HG03558 (cell line): ENCODE measurements around the gene CLDN14.
"Not testable (repeated sequence)": the region's sequence is repeated elsewhere in the genome, so short reads cannot be mapped to it uniquely, and the experiment has no call there.

Experiments
- ATAC-seq: cut with Tn5 transposase; IDR thresholded peaks from one replicate; pipeline ENCODE4 v1.9.1; 2021; ENCODE audit warnings: moderate number of reproducible peaks; ENCODE audit not compliant: unreplicated experiment; ENCODE audit errors: extremely low read depth

Gene CLDN14

DNA sequence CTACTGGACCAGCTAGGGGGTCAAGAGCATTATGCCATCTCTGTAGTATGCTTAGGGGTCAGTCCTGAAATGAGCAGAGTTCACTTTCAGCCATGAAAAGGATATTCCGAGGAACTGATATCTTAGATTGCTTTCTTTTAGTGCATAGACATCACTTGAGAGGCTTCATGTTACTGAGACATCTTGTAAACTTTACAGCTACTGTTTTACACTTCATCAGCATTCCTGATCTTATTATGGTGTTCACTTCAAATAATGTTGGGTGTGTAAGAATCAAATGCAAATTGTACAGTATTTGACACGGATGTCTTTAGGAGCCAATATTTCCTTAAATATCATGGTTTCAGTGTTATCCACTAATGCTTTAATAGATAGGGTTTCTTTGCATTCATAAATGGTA, 22.4 kb upstream of the CLDN14 start:
- no peak for ATAC-seq

DNA sequence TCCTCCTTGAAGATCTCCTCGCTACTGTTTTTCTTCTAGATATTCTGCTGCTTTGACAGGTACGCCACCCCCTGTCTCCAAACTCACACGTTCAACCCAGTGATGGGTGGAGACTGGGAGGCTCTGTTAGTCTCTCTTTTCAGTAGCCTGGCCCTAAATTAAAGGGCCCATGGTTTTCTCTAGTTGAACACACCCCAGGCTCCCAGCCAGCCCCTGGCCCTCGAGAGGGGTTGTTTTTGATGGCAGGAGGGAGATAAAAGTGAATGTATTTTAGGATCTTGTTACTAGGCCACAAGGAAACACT, 21.6 kb upstream of the CLDN14 start:
- no peak for ATAC-seq

DNA sequence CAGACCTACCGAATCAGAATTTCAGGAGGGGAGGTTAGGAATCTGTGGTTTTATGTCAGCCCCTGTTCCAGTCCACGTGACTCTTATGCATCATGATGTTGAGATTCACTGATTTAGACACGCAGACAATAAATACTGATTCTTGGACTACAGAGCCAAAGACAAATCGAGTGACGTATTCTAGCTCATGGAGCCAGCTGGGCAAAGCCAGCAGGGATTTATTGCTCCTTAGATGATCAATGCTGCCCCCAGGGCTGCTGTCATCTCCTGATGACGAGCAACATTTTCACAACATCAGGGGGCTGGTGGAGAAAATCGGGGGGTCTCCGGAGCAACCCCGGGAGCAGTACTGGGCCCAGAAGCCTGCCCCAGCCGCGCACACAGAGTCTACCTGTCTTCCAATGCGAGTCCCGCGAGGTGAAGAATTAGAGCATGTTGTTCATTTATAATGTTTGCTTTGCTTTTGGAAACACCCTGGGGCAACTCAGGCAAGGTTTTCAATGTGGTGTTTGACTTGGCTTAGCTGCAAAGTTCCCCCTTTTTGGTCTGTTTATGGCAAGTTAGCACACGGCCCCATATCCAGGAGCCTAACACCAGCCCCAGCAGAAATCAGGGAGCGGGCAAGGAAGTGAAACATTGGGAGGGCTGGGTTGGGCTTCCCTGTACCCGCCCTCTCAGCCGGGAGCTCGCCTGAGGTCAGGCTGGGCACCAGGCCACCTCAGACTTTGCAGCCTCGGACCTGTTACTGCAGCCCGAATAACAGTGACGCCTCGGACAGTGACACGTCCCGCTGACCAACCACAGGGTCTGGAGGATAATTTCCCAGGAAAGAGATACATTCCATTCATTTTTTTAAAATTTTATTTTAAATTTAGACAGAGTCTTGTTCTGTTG, 19.9 kb upstream of the CLDN14 start:
- no peak for ATAC-seq

DNA sequence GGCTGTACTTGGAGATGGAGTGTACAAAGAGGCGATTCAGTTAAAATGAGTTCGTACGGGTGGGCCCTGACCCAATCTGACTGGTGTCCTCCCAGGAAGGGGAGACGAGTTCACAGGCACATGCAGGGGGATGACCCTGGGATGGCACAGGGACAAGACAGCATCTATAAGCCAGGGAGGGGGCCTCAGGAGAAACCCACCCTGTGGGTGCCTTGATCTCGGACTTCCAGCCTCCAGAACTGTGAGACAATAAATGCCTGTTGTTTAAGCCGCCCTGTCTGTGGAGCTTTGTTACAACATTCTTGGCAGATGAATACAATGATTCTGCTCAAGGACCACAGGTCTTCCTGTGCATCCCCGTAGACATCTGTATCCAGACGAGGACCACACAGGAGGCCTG, 14.6 kb upstream of the CLDN14 start:
- ATAC-seq = no peak

DNA sequence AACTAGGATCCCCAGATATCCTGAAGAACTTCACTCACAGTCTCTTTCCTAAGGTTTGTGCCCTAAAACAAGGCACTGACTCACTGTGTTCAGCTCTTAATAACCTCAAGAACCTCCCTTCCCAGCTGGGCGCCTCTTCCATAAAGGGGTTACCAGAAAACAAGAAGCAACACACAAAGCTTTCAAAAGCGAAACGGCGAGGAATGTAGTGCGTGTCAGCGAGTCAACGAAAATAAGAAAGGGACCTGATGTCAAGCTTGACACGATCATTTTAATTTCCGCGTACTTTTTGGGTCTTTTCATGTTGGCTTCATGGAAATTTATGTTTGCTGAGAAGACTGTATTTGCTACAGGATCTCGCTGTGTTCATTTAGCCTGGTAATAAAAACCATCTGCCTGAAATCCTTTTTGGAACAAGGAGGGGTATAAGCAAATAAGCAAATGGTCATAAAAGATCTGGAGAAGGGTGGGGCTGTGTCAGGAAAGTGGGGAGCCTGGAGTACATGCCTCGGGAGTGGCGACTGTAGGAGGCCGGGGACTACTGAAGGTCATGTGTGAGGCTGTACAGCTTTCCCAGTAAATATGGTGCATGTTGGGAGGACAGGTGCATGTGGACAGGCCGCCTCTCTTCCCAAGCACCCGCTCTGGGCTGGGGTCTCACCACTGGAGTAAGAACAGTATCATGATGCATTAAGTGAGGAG, 11.4 kb upstream of the CLDN14 start:
- no peak for ATAC-seq

DNA sequence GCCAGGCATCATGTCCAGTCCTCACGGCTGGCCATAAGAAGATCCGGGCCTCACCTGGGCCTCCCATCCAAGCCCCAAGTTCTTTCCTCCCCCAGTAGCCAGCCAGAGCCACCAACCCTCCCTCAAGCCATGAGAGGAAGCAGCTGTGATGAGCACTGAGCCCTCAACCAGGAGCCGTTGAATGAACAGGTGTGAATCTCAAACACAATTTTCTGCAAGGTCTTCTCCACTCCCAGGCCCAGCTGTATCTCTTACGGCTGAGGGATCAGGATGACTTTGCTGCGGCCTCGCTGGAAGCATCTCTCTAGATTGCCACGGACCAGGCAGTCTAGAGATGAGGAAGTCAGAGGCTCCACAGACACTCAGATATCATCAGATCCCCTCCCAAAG, 9.8 kb upstream of the CLDN14 start:
- ATAC-seq = no peak

DNA sequence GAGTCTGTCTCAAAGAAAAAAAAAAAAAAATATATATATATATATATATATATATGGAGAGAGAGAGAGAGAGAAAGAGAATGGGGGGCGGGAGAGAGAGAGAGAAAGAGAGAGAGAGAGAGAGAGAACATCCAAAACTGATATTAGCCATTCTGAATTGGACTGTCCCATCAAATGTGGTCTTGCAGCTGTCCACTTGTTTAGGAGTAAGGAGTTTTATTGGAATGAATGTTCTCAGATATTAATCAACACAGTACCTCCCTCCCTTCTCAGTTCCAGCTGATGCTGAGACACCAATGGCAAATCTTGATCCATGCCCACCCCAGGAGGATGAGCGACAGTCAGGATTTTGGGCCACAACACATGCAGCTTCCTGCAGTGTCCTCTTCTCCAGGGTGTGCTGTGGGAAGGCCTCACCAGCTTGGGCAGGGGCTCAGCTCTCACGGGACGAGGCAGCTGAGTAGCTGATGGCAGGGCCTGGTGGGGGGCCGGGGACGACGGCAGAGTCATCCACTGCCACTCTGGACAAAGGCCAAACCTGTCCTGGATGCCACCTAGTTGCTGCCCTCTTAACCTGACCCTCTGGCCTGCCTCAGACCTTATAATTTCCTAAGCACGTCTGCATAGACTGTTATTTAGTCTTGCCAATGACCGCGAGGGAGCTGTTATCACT, 9.3 kb upstream of the CLDN14 start:
- no peak for ATAC-seq

DNA sequence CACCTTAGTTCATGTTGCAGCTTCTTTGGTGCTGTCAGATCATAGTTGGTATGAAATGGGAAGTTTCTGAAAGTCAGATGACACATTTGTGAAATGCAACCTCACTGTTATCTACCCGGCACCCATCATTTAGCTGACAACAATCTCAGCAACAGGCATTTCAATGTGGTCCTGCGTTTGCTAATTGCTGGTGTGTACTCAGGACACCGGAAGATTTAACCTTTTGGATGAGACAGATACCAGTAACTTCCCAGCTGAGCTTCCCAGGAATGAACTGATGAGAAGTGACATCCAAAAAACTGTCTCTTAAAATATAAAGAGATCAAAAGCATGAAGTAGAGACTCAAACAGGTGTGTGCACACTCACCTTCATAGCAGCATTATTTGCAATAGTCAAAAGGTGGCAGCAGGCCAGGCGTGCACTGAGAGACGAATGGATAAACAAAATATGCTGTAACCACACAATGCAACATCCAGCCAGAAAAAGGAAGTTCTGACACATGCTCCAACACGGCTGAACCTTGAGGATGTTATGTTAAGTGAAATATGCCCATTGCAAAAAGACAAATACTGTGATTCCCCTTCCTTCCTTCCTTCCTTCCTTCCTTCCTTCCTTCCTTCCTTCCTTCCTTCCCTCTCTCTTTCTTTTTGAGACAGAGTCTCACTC, 7.9 kb upstream of the CLDN14 start:
- ATAC-seq = no peak

DNA sequence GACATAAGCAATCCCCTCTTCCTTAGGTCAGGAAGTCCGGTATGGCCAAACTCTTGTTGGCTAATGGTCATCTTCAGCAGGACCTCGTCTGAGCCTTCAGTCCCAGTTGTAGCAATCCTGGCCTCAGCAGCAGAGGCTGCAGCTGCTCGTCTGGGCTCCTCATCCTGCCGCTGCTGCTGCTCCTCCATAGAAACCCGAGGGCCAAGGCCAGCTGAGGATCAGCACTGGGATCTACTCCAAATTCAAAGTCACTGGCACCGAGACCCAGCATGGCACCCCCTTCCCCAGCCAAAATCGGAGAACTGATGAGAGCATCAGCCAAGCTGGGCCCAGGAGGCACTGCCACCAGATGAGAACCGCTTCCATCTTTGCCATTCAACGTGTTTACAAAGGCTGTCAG, 6.3 kb upstream of the CLDN14 start:
- no peak for ATAC-seq

DNA sequence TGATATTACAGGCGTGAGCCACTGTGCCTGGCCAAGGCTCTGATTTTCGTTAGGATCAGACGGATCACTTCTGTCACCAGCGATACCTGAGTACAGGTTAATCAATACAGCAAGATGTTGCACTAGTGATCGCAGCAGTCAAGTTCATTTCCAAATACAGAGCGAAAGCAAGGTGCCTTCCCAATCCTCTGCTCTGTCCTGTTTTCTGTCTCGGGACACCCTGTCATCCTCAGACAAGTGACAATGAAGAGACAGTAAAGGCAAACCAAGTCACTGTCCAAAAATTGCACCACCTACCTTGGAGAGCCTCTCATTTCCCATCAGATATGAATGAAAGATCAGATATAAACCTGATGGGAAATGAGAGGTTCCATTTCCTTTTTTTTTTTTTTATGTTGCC, 5.6 kb upstream of the CLDN14 start:
- no peak for ATAC-seq

DNA sequence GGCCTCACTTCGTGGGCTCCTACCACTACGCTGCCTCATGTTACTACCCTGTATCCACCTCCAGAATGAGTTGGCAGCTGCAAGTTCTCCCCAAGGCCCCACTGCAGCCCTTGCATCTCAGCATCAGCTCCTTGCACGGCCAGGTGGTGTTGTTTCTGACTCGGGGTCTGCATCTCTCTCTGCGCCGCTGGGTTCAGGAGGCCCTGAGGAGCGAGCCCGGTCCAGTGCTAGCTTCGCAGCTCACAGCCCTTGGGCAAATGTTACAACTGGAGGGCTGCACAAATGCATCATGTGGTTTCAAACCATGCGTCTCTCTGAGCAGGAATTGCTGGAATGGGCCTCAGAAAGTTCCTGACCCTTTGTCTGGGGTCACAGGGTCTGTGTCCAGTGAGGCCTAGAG, 3.2 kb upstream of the CLDN14 start:
- ATAC-seq = no peak

DNA sequence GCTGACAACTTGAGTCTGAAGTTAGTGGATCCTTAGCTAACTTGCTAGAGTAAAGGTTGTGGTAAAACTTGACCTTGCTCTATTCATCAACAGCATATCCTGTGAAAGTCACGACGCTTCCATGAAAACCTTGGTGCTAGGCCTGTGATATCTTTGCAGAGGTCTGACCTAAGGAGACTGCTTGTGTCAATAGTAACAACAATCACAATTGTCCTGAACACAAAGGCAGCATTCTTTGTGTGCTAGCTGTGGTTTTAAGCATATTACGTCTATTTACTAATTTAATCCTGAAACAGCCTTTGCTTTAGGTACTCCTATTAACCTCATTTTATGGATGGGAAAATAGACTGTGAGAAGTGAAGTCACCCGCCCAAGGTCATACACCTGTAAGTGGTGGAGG, 2.8 kb upstream of the CLDN14 start:
- ATAC-seq = no peak

DNA sequence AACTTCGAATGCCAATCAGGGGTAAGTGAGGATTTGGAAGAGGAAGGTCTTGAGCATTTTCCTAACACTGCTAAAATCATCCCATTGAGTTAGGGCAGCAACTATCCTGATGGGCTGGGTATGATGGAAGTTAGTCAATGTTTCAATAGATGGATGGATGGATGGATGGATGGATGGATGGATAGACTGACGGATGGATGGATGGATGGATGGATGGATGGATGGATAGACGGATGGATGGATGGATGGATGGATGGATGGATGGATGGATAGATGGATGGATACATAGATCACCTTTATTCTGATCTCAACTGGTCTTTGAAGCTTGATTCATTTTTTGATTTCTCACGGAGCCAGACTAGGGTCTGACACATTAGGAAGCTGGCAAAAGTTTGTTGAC, 2.3 kb upstream of the CLDN14 start:
- no peak for ATAC-seq

DNA sequence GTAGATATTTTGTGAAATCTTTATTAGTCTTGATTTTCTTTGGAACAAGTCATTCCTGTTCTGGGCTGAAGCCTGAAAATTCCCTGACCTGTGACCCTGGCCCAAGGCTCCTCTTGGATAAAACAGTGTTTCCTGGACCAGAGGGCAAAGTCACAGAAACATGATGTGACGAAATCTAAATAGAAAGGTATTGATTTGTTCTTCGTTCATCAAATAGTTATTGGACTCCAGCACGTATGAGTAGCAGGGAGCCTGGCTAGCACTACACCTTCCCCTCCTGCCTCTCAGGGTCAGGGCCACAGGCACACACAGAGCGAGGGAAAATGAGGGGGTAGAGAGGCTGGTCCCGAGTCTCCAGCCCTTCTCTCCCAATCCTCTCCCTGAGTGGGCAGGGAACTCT, 1.7 kb upstream of the CLDN14 start:
- no peak for ATAC-seq

DNA sequence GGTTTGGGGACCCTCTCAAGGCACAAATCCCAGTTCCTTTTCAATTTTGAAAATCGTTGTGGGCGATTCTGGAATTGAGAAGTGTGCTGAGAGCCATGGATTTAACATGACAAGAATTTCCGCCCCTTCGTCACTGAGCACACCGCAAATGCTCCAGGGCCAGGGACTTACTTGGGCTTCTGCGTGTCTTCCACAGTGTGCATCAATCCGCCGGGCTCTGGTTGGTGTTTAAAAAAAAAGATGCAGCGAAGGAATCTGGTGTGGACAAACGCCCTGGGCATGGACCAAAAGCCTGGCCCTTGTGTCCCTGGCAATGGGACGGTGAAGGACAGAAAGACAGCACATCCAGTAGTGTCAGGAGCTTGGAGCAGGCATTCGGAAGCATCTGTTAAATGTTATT, 696 bp upstream of the CLDN14 start:
- no peak for ATAC-seq

DNA sequence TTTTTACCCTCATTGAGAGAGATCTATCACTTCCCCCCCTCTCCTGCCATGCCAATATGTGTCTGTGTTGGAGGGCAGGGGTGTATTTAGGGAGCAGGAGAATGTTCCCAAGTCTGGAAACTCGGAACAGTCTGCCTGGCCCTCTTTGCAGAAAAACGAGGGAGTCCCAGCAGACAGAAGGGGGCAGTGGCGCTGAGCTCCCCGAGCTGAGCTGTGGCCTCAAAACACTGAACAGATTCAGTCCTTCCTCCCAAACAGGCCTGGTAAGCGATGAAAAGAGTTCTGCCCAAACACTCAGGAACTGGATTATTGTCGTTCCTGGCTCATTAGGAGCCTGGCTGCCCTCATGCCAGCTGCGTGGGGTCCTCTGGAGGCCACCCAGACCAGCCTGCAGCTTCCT, 981 bp downstream of the CLDN14 start:
- no peak for ATAC-seq

DNA sequence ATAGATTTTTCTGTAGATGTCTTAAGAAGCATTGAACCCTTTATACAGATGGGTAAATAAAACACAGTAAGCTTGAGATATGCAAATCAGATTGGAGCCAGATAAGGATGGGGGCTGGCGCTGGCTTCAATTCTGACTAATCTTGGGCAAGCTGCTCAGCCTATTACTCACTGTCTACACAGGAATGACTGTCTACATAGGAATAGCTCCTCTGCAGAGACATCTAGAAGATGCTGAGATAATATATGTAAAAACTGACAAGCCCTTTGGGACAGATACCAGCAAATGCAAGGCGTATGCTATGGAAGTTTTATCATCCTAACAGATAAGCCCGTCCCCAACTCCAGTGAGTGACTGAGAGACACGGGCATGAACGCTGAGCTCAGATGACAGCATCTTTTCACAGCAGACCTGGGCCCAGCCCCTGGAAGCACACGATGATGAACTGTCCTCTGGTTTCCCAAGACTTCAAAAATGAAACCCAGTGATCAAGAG, 1.7 kb downstream of the CLDN14 start:
- ATAC-seq = no peak

DNA sequence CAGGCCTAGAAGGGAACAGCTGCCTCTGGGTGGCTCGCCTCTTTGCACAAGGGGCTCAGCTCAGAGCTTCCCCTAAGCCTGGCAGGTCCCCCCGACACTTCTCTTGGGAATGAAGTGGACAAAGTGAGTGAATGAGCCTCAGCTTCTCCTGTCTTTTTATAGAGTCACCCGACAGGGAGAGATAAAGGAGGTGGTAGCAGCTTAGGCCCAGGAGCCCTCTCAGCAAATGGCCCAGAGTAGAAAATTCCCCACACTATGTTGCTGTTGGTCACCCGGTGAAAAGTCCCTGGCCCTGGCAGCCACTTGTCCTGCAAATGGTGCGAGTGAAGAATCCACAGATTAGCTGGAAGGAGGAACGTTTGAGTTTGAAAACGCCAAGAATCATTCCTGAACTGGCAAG, 2.4 kb downstream of the CLDN14 start:
- no peak for ATAC-seq

DNA sequence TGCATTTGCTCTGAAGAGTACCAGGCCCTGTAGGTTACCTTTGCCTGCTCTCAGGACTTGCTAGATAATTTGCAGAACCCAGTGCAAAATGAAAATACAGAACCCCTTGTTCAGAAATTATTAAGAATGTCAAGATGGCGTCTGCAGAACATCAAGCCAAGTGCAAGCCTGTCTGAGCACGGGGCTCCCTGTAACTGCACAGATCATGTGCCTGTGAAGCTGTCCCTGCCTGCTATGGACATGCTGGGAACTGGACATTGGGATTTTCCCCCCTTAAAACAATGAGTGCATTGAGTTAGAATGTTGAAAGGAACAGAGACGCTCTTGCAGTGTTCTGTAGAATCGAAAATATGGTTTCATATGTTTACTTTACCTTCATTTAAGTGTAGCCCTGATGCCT, 2.9 kb downstream of the CLDN14 start:
- no peak for ATAC-seq

DNA sequence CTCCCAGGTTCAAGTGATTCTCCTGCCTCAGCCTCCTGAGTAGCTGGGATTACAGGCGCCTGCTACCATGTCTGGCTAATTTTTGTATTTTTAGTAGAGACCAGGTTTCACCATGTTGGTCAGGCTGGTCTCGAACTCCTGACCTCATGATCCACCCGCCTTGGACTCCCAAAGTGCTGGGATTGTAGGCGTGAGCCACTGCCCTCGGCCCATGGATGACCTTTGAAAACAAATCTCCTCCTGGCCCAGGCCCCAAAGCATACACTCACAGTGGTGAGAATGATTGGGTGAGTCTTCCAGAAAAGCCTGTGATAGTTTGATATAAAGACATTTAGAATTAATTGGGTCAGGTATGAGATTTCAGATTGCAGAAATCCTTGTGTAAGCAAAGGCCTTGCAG, 3.4 kb downstream of the CLDN14 start:
- not testable (repeated sequence) for ATAC-seq

DNA sequence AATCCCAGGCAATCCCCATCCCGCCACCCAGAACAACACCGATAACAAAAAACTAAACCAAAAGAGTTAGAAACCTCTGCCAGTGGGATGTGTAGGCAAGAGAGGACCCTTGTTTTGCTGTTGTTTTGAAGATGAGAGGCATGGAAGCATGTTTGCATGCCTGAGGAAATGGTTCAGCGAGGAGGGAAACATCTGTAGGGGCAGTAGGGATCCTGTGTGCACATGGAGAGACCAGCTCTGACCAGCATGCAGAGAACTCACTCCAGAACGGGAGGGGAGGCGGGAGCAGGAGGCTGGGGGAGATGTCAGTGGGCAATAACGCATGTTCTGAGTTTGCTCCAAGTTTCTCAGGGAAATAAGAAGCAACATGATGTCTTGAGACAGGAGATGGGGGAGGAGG, 5.3 kb downstream of the CLDN14 start:
- no peak for ATAC-seq
